Stimulated activated CD8-positive, alpha-beta memory T cell treated with anti-CD3 and anti-CD28 coated beads, Interleukin-12 subunit alpha, Interleukin-12 subunit beta, amount 100 ng/mL, for 24 hours (primary cell): Measurements from ENCODE around the gene TMEM45A.

Experiments
- DNase-seq: peaks from one replicate; pipeline ENCODE4 v3.0.0-alpha.2; 2020; ENCODE audit errors: extremely low read depth

The TMEM45A gene

DNA sequence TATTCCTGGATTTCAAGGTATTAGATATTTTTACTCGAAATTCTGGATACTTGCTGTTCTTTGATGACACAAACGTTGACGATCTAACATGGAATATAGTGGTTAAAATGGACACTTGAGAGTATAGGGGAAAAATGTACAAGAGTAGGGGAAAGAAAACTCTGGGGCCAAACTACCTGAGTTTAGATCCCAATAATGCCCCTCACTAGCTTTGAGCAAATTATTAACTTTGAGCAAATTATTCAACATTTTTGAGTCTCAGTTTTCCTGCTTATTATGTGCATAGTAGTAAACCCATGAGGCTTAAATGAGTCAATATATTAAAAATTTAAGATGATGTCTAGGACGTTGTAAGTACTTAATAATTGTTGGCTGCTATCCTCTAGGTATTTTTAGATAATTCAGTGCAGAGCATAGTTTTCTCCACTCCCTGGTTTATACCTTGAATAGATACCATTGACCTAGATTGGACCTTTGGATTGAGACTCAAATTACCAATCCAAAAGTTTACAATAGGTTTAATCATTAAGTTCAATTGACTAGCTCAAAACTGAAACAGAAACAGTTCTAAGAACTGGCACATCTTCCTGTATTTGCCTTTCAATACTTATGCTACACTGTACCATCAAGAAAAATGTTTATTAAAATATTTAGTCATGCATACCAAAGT lies 121.4 kb downstream of the TMEM45A start:
- no peak for DNase-seq

DNA sequence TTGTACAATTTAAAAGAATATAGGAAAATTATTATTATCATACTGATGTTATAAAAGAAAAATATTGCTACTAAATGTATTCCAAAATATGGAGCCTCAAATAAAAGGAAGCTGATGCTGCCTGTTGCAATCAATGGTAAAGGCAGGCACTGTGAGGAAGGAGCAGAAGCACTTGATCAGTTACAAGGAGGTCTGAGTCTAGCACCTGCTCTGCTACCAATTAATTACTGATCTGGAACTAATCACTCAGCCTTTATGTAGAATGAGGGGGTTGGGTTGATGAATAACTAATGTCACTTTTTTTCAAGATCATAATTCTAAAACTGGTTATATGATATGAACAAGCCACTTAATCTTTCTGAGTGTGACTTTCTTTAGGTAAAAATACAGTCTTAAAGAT lies 122.5 kb downstream of the TMEM45A start:
- no peak for DNase-seq

DNA sequence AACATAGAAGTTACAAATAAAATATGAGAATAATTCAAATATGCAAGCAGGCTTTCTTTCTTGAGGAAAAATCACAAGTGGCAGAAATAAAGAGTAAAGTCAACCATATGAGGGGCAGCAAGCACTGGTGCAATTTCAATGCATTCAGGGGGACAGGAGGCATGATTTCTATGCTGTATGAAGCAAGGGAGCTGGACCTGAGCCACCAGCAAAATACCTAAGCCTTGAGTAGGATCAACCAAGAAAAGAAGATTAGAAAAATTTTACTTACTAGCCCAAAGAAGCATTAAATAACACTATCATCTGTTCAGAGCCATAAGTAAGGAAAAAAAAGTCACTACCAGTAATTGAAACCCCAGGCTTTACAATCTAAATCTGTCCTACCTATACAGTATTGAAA lies 123.3 kb downstream of the TMEM45A start:
- DNase-seq, result no peak

- DNase-seq, result no peak
Measured at GRCh38 chr3:100621251-100621650, 128.8 kb downstream of the TMEM45A start.
